ENCODE data around the gene DNAJC7. TPM values are rescaled to one million over a fixed set of nuclear protein-coding genes. Genes with fewer than 3 reads are reported as not detected.

Gene DNAJC7
- total RNA-seq, 4 donors from 2014 or later: 70.1 to 79.6 (median 76.4) TPM

GRCh38 chr17:42027590-42027889 lies 10.3 kb upstream of the DNAJC7 start:
- TF ChIP-seq, protein P1, sequence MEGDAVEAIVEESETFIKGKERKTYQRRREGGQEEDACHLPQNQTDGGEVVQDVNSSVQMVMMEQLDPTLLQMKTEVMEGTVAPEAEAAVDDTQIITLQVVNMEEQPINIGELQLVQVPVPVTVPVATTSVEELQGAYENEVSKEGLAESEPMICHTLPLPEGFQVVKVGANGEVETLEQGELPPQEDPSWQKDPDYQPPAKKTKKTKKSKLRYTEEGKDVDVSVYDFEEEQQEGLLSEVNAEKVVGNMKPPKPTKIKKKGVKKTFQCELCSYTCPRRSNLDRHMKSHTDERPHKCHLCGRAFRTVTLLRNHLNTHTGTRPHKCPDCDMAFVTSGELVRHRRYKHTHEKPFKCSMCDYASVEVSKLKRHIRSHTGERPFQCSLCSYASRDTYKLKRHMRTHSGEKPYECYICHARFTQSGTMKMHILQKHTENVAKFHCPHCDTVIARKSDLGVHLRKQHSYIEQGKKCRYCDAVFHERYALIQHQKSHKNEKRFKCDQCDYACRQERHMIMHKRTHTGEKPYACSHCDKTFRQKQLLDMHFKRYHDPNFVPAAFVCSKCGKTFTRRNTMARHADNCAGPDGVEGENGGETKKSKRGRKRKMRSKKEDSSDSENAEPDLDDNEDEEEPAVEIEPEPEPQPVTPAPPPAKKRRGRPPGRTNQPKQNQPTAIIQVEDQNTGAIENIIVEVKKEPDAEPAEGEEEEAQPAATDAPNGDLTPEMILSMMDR (IDR thresholded peaks at IDR 0.05; ENCODE audit: low read depth): no peak

GRCh38 chr17:42026857-42027589 lies 9.8 kb upstream of the DNAJC7 start:
- TF ChIP-seq, protein P1 (IDR thresholded peaks at IDR 0.05; ENCODE audit: low read depth): no peak

GRCh38 chr17:42025936-42026335 lies 8.7 kb upstream of the DNAJC7 start:
- TF ChIP-seq, protein P1 (IDR thresholded peaks at IDR 0.05; ENCODE audit: low read depth): no peak

GRCh38 chr17:42025191-42025579 lies 7.9 kb upstream of the DNAJC7 start:
- TF ChIP-seq, protein P1 (IDR thresholded peaks at IDR 0.05; ENCODE audit: low read depth): no peak

DNA sequence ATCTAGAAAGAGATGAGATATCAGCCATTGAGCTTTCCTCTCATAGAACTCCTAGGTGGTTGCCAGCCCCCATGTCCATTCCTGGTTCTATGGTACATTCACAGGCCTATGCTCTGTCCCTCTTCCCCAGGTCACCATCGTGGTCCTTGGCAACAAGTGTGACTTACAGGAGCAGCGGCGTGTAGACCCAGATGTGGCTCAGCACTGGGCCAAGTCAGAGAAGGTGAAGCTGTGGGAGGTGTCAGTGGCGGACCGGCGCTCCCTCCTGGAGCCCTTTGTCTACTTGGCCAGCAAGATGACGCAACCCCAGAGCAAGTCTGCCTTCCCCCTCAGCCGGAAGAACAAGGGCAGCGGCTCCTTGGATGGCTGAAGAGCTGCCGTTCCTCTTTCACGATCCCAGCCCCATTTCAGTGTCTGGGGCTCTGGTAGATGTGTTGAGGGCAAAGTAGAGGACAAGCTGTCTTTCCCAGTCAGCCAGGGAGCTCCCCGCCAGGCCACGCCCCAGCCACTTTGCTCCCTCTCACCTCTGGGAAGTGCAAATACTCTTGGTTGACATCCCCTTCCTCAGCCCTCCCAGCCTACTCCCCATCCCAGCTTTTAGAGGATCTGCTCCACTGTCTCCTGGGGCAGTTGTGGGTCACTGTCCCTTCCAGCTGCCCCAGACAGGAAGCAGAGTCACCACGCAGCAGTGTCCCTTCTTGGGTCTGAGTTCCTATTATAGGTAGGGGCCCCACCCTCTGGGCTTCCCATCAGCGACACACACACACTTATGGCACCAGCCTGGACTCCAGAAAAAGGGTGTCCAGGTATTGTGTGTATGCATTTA lies 6.5 kb upstream of the DNAJC7 start:
- TF ChIP-seq, protein P1 (IDR thresholded peaks at IDR 0.05; ENCODE audit: low read depth): no peak

- TF ChIP-seq, protein P1 (IDR thresholded peaks at IDR 0.05; ENCODE audit: low read depth): no peak
These were observed 2.5 kb upstream of the DNAJC7 start, which contains the start of gene NKIRAS2 for GRCh38 chr17:42019509-42020404. NKIRAS2 (plus strand) TSS chr17:42020090; CDS start chr17:42021578, 1,488 bp downstream.

Measured in subcutaneous adipose tissue (tissue), 4 donors.